Activated CD4-positive, alpha-beta T cell treated with anti-CD3 and anti-CD28 coated beads, Interleukin-2, amount 10 ng/mL, durations not matched to agents 7 days and 5 days (primary cell): ENCODE measurements around the gene FNDC3A. TPM values are rescaled to one million over a fixed set of nuclear protein-coding genes. Genes with fewer than 3 reads are reported as not detected.
"Not testable (repeated sequence)": the region's sequence is repeated elsewhere in the genome, so short reads cannot be mapped to it uniquely, and the experiment has no call there.

ENCODE experiments used
- CTCF ChIA-PET: fragments of 350-600 bp; sonication (Branson Sonifier 250); formaldehyde crosslinking; loops from one replicate; lab custom pipeline; 2021; ENCODE audit warnings: antibody characterized with exemption; lab: Charles Lee
- POLR2A ChIA-PET: fragments of 350-600 bp; sonication (Branson Sonifier 250); formaldehyde crosslinking; loops from one replicate; lab custom pipeline; 2021; ENCODE audit warnings: antibody characterized with exemption; lab: Charles Lee
- DNase-seq: peaks from one replicate; pipeline ENCODE4 v3.0.0-alpha.2; 2020
- H3K27ac Mint-ChIP-seq: one replicate; pipeline ENCODE4 v1.8.0; 2021; ENCODE audit warnings: mild to moderate bottlenecking, moderate library complexity, mixed read lengths
- H3K27me3 Mint-ChIP-seq: one replicate; pipeline ENCODE4 v1.8.0; 2021; ENCODE audit warnings: mixed read lengths
- H3K36me3 Mint-ChIP-seq: one replicate; pipeline ENCODE4 v1.8.0; 2021; ENCODE audit warnings: low read depth, mixed read lengths
- H3K4me1 Mint-ChIP-seq: one replicate; pipeline ENCODE4 v1.8.0; 2021; ENCODE audit warnings: mixed read lengths
- H3K4me3 Mint-ChIP-seq: one replicate; pipeline ENCODE4 v1.8.0; 2021; ENCODE audit warnings: mild to moderate bottlenecking, moderate library complexity, mixed read lengths
- H3K9me3 Mint-ChIP-seq: one replicate; pipeline ENCODE4 v1.8.0; 2021; ENCODE audit warnings: mixed read lengths
- total RNA-seq, 2 experiments: library from RNA; stranded (reverse); gene quantifications; one replicate each; pipeline ENCODE4 v1.2.3, GENCODE V29; 2021

The FNDC3A gene
- total RNA-seq, 2 experiments from 2014 or later = 24.1 to 28.1 TPM

GRCh38 chr13:49140910-49141611, 165.3 kb downstream of the FNDC3A start:
- POLR2A ChIA-PET = no interaction called here
- CTCF ChIA-PET = no interaction called here
- Mint-ChIP-seq H3K4me3 (no peak overlapping the region), H3K27me3 (no peaks in the 10 kb centered on the region), H3K27ac (peak overlapping the region; percentile 1), H3K9me3 (no peaks in the 10 kb centered on the region), H3K4me1 (peaks cover 20% of the 10 kb centered on the region), H3K36me3 (peaks cover 65% of the 10 kb centered on the region)
- no peak for DNase-seq

- peak; percentile 48 for DNase-seq
- H3K36me3 Mint-ChIP-seq = peaks cover 75% of the 10 kb centered on the region
- peaks cover 35% of the 10 kb centered on the region for H3K9me3 Mint-ChIP-seq
- POLR2A ChIA-PET = no interaction called here
- H3K4me1 Mint-ChIP-seq = peaks cover 30% of the 10 kb centered on the region
- peak overlapping the region; percentile 70 for H3K4me3 Mint-ChIP-seq
- H3K27ac Mint-ChIP-seq = peak overlapping the region; percentile 88
- no peaks in the 10 kb centered on the region for H3K27me3 Mint-ChIP-seq
- CTCF ChIA-PET = interaction anchor here (1.0 kb wide), 1 partner anchor 23 kb away, joined by 3 read pairs; no protein-coding TSS in a partner anchor
Measured at GRCh38 chr13:49146950-49147355, 171.2 kb downstream of the FNDC3A start.

- ChIA-PET POLR2A (no interaction called here), CTCF (no interaction called here)
- Mint-ChIP-seq H3K36me3 (peaks cover 73% of the 10 kb centered on the region), H3K9me3 (peaks cover 39% of the 10 kb centered on the region), H3K27ac (no peak overlapping the region), H3K4me1 (peaks cover 30% of the 10 kb centered on the region), H3K4me3 (no peak overlapping the region), H3K27me3 (no peaks in the 10 kb centered on the region)
- no peak for DNase-seq
Measured at GRCh38 chr13:49148405-49148804, 172.7 kb downstream of the FNDC3A start.

- H3K4me3 Mint-ChIP-seq, DNase-seq, H3K27me3 Mint-ChIP-seq, H3K27ac Mint-ChIP-seq, CTCF ChIA-PET, H3K4me1 Mint-ChIP-seq, POLR2A ChIA-PET: not testable (repeated sequence)
- Mint-ChIP-seq H3K36me3 (peaks cover 50% of the 10 kb centered on the region), H3K9me3 (peaks cover 21% of the 10 kb centered on the region)
Measured at GRCh38 chr13:49157955-49158584, 182.4 kb downstream of the FNDC3A start.

GRCh38 chr13:49163162-49163561, 187.4 kb downstream of the FNDC3A start:
- Mint-ChIP-seq H3K9me3 (peaks cover 33% of the 10 kb centered on the region), H3K4me1 (peaks cover 10% of the 10 kb centered on the region), H3K36me3 (peaks cover 75% of the 10 kb centered on the region)
- H3K4me3 Mint-ChIP-seq, DNase-seq, H3K27me3 Mint-ChIP-seq, CTCF ChIA-PET, POLR2A ChIA-PET, H3K27ac Mint-ChIP-seq: not testable (repeated sequence)

- no peaks in the 10 kb centered on the region for H3K27me3 Mint-ChIP-seq
- H3K27ac Mint-ChIP-seq = no peak overlapping the region
- CTCF ChIA-PET = interaction anchor here (0.6 to 0.7 kb wide), 2 partner anchors 30 to 1235 kb away, joined by 3 to 4 read pairs; no protein-coding TSS in a partner anchor
- peaks cover 10% of the 10 kb centered on the region for H3K4me1 Mint-ChIP-seq
- H3K36me3 Mint-ChIP-seq = peaks cover 70% of the 10 kb centered on the region
- peaks cover 29% of the 10 kb centered on the region for H3K9me3 Mint-ChIP-seq
- H3K4me3 Mint-ChIP-seq = no peak overlapping the region
- DNase-seq = no peak
- POLR2A ChIA-PET = no interaction called here
Measured at GRCh38 chr13:49164712-49165111, 189.0 kb downstream of the FNDC3A start.

DNA sequence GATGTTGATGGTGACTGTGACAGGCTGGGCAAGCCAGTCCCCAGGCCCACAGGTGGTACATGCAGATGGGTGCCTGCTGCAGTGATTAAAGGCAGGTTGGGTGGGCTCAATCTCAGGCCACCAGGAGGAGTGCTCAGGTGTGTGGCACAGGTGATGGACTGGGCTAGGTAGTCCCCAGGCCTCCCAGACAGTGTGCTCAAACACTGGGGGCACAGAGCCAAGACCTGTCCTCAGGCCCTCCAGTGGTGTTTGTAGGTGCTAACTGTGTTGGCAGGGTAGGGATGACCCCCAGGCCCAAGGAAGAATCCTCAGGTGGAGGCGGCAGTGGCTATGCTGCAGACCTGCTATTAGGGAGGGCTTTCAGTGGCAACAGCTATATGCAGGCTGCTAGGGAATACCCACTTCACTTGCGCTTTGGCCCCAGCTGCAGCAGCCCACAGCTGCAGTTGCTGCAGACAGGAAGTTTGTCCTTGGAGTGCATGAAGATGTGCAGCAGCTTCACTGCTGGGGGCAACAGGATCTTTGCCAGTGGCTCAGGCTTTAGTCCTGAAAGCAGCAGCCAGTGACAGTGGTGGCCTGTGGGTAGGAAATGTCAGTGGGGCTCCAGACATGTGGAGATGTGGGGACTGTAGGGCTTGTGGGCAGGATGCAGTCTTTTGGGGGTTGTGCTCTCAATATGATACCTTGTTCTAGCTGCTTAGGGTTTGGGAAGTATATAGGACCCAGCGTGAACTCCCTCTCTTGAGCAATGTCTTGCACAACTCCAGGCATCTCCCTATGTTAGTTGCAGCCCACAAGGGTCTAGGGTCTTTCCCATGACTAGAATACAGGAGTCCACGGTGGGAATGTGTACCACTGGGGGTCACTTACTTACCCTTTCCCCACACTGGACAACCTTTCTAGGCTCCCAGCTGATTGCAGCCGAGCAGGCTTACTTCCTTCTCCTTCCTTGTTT, 190.4 kb downstream of the FNDC3A start:
- POLR2A ChIA-PET = no interaction called here
- Mint-ChIP-seq H3K27me3 (no peaks in the 10 kb centered on the region), H3K4me3 (no peak overlapping the region), H3K36me3 (peaks cover 64% of the 10 kb centered on the region), H3K4me1 (peaks cover 8% of the 10 kb centered on the region), H3K27ac (no peak overlapping the region), H3K9me3 (peaks cover 26% of the 10 kb centered on the region)
- CTCF ChIA-PET = no interaction called here
- no peak for DNase-seq

DNA sequence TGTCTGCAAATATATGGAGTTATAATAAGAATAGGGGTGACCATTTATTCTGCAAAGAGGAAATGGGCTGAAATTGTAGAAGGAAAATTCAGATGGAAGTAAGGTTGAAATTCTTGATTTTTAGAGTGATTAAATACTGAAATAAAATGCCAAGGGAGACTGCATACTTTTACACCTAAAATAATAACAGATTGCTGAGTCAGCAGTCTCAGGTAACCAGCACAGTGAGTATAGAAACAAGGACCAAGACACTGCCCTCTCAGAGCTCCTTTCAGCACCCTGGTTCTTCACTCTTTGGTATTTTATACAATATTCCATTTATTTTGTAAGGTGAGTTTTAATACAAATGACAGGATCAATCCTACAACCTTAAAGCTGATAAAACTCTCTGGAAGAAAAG, 195.6 kb downstream of the FNDC3A start:
- no peaks in the 10 kb centered on the region for H3K4me1 Mint-ChIP-seq
- no peak for DNase-seq
- POLR2A ChIA-PET = no interaction called here
- peaks cover 58% of the 10 kb centered on the region for H3K36me3 Mint-ChIP-seq
- H3K9me3 Mint-ChIP-seq = no peaks in the 10 kb centered on the region
- CTCF ChIA-PET = no interaction called here
- H3K4me3 Mint-ChIP-seq = no peak overlapping the region
- no peaks in the 10 kb centered on the region for H3K27me3 Mint-ChIP-seq
- H3K27ac Mint-ChIP-seq = no peak overlapping the region

- H3K27ac Mint-ChIP-seq = no peak overlapping the region
- H3K4me1 Mint-ChIP-seq = peaks cover 15% of the 10 kb centered on the region
- ChIA-PET POLR2A (no interaction called here), CTCF (interaction anchor here (1.2 kb wide), 1 partner anchor 10 kb away, joined by 3 read pairs; no protein-coding TSS in a partner anchor)
- H3K4me3 Mint-ChIP-seq = no peak overlapping the region
- peaks cover 50% of the 10 kb centered on the region for H3K36me3 Mint-ChIP-seq
- DNase-seq = no peak
- H3K9me3 Mint-ChIP-seq = no peaks in the 10 kb centered on the region
- no peaks in the 10 kb centered on the region for H3K27me3 Mint-ChIP-seq
Measured at GRCh38 chr13:49183672-49184325, 208.1 kb downstream of the FNDC3A start.

DNA sequence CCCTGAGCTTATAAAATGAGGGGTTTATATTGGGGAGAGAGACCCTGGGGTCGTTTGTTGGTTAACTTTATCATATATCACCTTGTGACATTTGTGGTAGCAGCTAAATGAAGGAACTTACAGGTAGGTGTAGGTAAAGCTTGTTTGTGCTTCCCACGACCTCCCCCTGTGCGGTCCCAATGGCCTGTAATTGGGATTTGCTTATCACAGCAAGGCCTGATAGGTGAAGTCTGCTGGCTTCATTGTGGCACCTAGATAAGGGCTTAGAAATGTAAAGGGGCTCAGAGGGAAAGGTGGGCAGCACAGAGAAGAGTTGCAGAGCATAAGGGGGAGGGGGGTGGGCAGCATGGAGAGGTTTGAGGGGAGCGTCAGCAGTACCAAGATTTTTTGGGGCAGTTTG, 208.9 kb downstream of the FNDC3A start:
- peak overlapping the region; percentile 15 for H3K27ac Mint-ChIP-seq
- no peak for DNase-seq
- ChIA-PET CTCF (interaction anchor here (1.2 kb wide), 1 partner anchor 10 kb away, joined by 3 read pairs; no protein-coding TSS in a partner anchor), POLR2A (no interaction called here)
- H3K36me3 Mint-ChIP-seq = peaks cover 49% of the 10 kb centered on the region
- no peaks in the 10 kb centered on the region for H3K9me3 Mint-ChIP-seq
- H3K27me3 Mint-ChIP-seq = no peaks in the 10 kb centered on the region
- H3K4me1 Mint-ChIP-seq = peaks cover 15% of the 10 kb centered on the region
- H3K4me3 Mint-ChIP-seq = no peak overlapping the region

DNA sequence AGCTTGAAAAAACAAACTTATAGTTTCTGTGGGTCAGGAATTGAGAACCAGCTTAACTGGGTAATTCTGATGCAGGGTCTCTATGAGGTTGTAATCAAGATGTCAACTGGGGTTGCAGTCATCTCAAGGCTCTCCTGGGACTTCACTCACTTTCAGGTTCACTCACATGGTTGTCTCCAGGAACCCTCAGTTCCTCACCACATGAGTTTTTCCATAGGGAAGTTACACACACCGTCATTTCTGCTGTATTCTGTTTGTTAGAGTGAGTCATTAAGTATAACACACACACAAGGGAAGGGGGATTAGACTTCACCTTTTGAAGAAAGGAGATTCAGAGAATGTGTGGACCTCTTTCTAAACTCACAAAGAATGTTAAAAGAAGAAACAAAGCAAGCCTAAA, 209.6 kb downstream of the FNDC3A start:
- no peak overlapping the region for H3K4me3 Mint-ChIP-seq

DNA sequence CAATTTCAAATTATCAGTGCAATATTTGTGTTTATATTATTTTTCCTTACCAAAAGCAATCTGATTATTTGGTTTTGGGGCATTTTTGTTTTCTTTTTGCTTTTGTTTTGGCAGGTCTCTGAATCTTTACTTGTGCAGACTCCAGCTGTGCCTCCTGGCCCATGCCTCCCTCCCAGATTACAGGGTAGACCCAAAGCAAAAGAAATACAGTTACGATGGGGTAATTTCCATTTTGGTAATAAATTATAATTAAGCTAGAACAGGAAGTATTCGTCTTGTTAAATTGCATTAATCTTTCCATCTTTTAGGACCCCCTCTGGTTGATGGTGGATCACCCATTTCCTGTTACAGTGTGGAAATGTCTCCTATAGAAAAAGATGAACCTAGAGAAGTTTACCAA, 215.2 kb downstream of the FNDC3A start:
- H3K4me3 Mint-ChIP-seq = no peak overlapping the region
- peaks cover 18% of the 10 kb centered on the region for H3K4me1 Mint-ChIP-seq
- H3K27me3 Mint-ChIP-seq = no peaks in the 10 kb centered on the region
- ChIA-PET POLR2A (no interaction called here), CTCF (no interaction called here)
- peaks cover 50% of the 10 kb centered on the region for H3K36me3 Mint-ChIP-seq
- H3K9me3 Mint-ChIP-seq = no peaks in the 10 kb centered on the region
- no peak for DNase-seq
- no peak overlapping the region for H3K27ac Mint-ChIP-seq

More for the DNA sequence above, 209.6 kb downstream of the FNDC3A start:
- Mint-ChIP-seq H3K4me1 (peaks cover 15% of the 10 kb centered on the region), H3K27ac (no peak overlapping the region), H3K36me3 (peaks cover 48% of the 10 kb centered on the region), H3K27me3 (no peaks in the 10 kb centered on the region), H3K9me3 (no peaks in the 10 kb centered on the region)
- ChIA-PET POLR2A (no interaction called here), CTCF (interaction anchor here (0.5 kb wide), 1 partner anchor 61 kb away, joined by 3 read pairs; no protein-coding TSS in a partner anchor)
- no peak for DNase-seq
